Fibroblast of lung (primary cell): ENCODE data around the gene SYT15.

Source experiments
- EZH2 ChIP-seq: IDR thresholded peaks from 2 replicates; pipeline ENCODE4 v1.5.1; 2012; ENCODE audit warnings: low read length, control low read depth, mild to moderate bottlenecking; ENCODE audit errors: missing control alignments
- TF ChIP-seq, protein P1 (sequence below), 2 donors: IDR thresholded peaks in 1 of 2; conservative IDR thresholded peaks in 1 of 2; 1 replicate in 1 of 2; 2 replicates in 1 of 2; pipeline ENCODE4 v1.5.1; 2011 to 2012; ENCODE audit warnings: low read length in 2 of 2, control low read depth in 1 of 2, inconsistent platforms in 1 of 2, low read depth in 1 of 2, mild to moderate bottlenecking in 1 of 2

DNA sequence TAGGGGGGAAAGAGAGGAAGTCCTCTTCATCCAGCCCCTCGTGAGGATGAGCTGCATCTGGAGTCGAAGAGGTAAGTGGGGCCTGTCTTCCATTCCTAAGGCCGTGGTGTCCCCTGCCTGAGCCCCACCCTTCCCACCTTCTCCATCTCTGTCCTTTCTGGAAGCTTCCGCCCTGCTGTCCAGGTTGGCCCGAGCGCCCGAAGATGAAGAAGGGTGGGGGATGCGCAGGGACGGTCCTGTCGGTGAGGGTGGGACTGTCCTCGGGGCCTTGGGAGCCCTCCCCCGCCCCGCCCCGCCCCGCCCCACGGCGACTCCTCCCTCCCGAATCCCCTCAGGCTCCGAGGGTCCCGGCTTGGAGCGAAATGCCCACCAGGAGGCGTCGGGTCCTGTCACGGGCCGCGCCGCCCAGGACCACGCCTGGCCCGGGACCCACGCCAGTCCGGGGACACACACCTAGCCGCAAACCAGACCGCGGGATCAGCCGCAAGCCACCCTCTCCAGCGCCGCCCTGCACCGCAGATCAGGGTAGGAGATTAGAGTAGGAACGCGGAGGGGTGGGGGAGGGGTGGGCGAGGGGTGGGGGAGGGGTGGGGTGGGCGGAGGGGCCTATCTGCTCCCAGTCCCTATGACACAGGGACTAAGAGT lies 37.8 kb upstream of the SYT15 start:
- TF ChIP-seq, protein P1, sequence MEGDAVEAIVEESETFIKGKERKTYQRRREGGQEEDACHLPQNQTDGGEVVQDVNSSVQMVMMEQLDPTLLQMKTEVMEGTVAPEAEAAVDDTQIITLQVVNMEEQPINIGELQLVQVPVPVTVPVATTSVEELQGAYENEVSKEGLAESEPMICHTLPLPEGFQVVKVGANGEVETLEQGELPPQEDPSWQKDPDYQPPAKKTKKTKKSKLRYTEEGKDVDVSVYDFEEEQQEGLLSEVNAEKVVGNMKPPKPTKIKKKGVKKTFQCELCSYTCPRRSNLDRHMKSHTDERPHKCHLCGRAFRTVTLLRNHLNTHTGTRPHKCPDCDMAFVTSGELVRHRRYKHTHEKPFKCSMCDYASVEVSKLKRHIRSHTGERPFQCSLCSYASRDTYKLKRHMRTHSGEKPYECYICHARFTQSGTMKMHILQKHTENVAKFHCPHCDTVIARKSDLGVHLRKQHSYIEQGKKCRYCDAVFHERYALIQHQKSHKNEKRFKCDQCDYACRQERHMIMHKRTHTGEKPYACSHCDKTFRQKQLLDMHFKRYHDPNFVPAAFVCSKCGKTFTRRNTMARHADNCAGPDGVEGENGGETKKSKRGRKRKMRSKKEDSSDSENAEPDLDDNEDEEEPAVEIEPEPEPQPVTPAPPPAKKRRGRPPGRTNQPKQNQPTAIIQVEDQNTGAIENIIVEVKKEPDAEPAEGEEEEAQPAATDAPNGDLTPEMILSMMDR (conservative IDR thresholded peaks at IDR 0.05 in 1 of 2, IDR thresholded peaks at IDR 0.05 in 1 of 2; ENCODE audit: low read depth in 1 of 2, low read length in 2 of 2), result peak in 1 of 2 donors; percentile 20
- TF ChIP-seq EZH2, result no peak
